ENCODE data around the gene COL17A1. TPM values are rescaled to one million over a fixed set of nuclear protein-coding genes. Genes with fewer than 3 reads are reported as not detected.

COL17A1 gene
- total and polyA plus RNA-seq, 2 experiments from 2014 or later: 0.18 TPM; not detected in 1

DNA sequence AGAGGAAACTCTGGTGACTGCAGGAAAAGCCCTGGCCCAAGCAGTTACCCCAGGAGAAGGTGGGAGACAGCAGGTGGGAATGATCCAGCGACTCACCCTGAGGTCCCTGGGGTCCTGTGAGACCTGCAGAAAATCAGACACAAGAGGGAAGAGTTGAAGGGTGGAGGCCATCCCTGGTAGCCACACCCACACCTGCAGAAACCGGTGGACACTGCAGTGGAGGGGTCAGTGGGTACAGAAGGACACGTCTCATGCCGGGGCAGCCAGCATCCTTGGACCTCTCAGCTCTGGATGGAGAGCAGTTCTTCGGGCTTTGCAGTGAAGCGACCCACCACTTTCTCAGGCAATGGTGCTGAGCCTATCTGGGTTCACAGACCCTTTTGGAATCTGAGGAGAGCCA, 39.0 kb downstream of the COL17A1 start:
- Histone ChIP-seq H3K36me3 (no peaks in the 10 kb centered on the region), H3K27me3 (no peaks in the 10 kb centered on the region), H3K4me1 (ENCODE audit: low read depth) (no peaks in the 10 kb centered on the region), H3K4me3 (no peak overlapping the region), H3K27ac (no peak overlapping the region), H3K9me3 (ENCODE audit: low read depth) (no peaks in the 10 kb centered on the region)
- no peak for TF ChIP-seq CTCF (IDR thresholded peaks at IDR 0.05; ENCODE audit: low read depth, low read length)
- DNase-seq (ENCODE audit: low read depth in 1 of 2, low spot score in 1 of 2): no peak

- Histone ChIP-seq H3K4me3 (no peak overlapping the region), H3K9me3 (ENCODE audit: low read depth) (no peaks in the 10 kb centered on the region), H3K27me3 (no peaks in the 10 kb centered on the region), H3K27ac (no peak overlapping the region), H3K36me3 (no peaks in the 10 kb centered on the region), H3K4me1 (ENCODE audit: low read depth) (no peaks in the 10 kb centered on the region)
- DNase-seq (ENCODE audit: low read depth in 1 of 2, low spot score in 1 of 2): peak; percentile 66 to 82
- peak; percentile 87 for TF ChIP-seq CTCF (IDR thresholded peaks at IDR 0.05; ENCODE audit: low read depth, low read length)
Measured at GRCh38 chr10:104045151-104046089, 40.3 kb downstream of the COL17A1 start.

DNA sequence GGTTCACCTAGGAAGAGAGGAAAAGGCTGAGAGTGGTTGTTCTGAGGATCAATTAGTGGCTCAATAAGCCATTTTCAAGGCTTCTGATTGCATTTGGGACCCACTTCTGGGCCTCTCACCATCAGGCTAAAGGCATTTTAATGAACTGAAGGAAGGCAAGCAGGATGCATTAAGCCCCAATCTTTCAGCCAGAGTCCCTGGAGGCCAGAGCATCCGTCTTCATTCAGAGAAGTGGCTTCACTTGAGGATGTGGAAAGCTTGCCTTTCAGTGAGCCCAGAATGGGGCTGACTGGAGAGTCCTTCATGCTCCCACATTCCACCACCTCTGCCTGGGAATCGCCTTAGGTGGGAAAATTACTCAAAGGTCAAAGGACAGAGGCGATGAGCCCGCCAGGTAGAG, 41.8 kb downstream of the COL17A1 start:
- H3K4me1 ChIP-seq (ENCODE audit: low read depth): no peaks in the 10 kb centered on the region
- TF ChIP-seq CTCF (IDR thresholded peaks at IDR 0.05; ENCODE audit: low read depth, low read length): no peak
- H3K27me3 ChIP-seq: no peaks in the 10 kb centered on the region
- H3K36me3 ChIP-seq: no peaks in the 10 kb centered on the region
- DNase-seq (ENCODE audit: low read depth in 1 of 2, low spot score in 1 of 2): no peak
- no peak overlapping the region for H3K4me3 ChIP-seq
- no peaks in the 10 kb centered on the region for H3K9me3 ChIP-seq (ENCODE audit: low read depth)
- no peak overlapping the region for H3K27ac ChIP-seq

GRCh38 chr10:104043185-104043830, 42.4 kb downstream of the COL17A1 start:
- DNase-seq (ENCODE audit: low read depth in 1 of 2, low spot score in 1 of 2): no peak
- no peak overlapping the region for H3K27ac ChIP-seq
- no peaks in the 10 kb centered on the region for H3K27me3 ChIP-seq
- H3K9me3 ChIP-seq (ENCODE audit: low read depth): no peaks in the 10 kb centered on the region
- no peaks in the 10 kb centered on the region for H3K4me1 ChIP-seq (ENCODE audit: low read depth)
- H3K4me3 ChIP-seq: no peak overlapping the region
- no peak for TF ChIP-seq CTCF (IDR thresholded peaks at IDR 0.05; ENCODE audit: low read depth, low read length)
- no peaks in the 10 kb centered on the region for H3K36me3 ChIP-seq

- no peak overlapping the region for H3K4me3 ChIP-seq
- no peak overlapping the region for H3K27ac ChIP-seq
- H3K4me1 ChIP-seq (ENCODE audit: low read depth): no peaks in the 10 kb centered on the region
- no peak for DNase-seq (ENCODE audit: low read depth in 1 of 2, low spot score in 1 of 2)
- no peaks in the 10 kb centered on the region for H3K9me3 ChIP-seq (ENCODE audit: low read depth)
- H3K36me3 ChIP-seq: no peaks in the 10 kb centered on the region
- no peaks in the 10 kb centered on the region for H3K27me3 ChIP-seq
- TF ChIP-seq CTCF (IDR thresholded peaks at IDR 0.05; ENCODE audit: low read depth, low read length): no peak
Measured at GRCh38 chr10:104041891-104042535, 43.7 kb downstream of the COL17A1 start.
